GM21367 (cell line): ENCODE data around the gene MLLT10.

Experiments
- ATAC-seq: cut with Tn5 transposase; IDR thresholded peaks from one replicate; pipeline ENCODE4 v1.9.1; 2021; ENCODE audit not compliant: unreplicated experiment

MLLT10 gene

GRCh38 chr10:21533467-21534279 is at the start of gene MLLT10:
MLLT10 (plus strand) TSS chr10:21534232; CDS start chr10:21534645, 413 bp downstream.
- ATAC-seq: peak; percentile 85

GRCh38 chr10:21487416-21488180 is 46.4 kb upstream of the MLLT10 start:
- ATAC-seq: no peak

- ATAC-seq: no peak
These were observed 45.6 kb upstream of the MLLT10 start for GRCh38 chr10:21488246-21488956.

- ATAC-seq: no peak
These were observed 45.0 kb upstream of the MLLT10 start for GRCh38 chr10:21488957-21489446.

- no peak for ATAC-seq
These were observed 43.9 kb upstream of the MLLT10 start for GRCh38 chr10:21490028-21490710.

- ATAC-seq: no peak
These were observed 43.3 kb upstream of the MLLT10 start for GRCh38 chr10:21490711-21491105.

- ATAC-seq: no peak
These were observed 41.6 kb upstream of the MLLT10 start for GRCh38 chr10:21492421-21492820.

GRCh38 chr10:21493784-21494183 is 40.2 kb upstream of the MLLT10 start:
- ATAC-seq: no peak

- peak; percentile 32 for ATAC-seq
These were observed 39.6 kb upstream of the MLLT10 start for GRCh38 chr10:21494191-21495001.

GRCh38 chr10:21495002-21495751 is 38.9 kb upstream of the MLLT10 start:
- ATAC-seq: no peak

- peak; percentile 79 for ATAC-seq
These were observed 38.2 kb upstream of the MLLT10 start for GRCh38 chr10:21495752-21496342.

GRCh38 chr10:21496343-21497176 is 37.5 kb upstream of the MLLT10 start:
- peak; percentile 31 for ATAC-seq

GRCh38 chr10:21497177-21497807 is 36.7 kb upstream of the MLLT10 start:
- no peak for ATAC-seq

GRCh38 chr10:21498377-21498776 is 35.7 kb upstream of the MLLT10 start:
- ATAC-seq: no peak

GRCh38 chr10:21498986-21499385 is 35.0 kb upstream of the MLLT10 start:
- no peak for ATAC-seq

GRCh38 chr10:21499701-21500577 is 34.1 kb upstream of the MLLT10 start:
- ATAC-seq: no peak

GRCh38 chr10:21500578-21500910 is 33.5 kb upstream of the MLLT10 start:
- no peak for ATAC-seq
